Effector memory CD4-positive, alpha-beta T cell (primary cell): Measurements from ENCODE around the gene ATXN1.

Source experiments
- DNase-seq, 3 donors: peaks; one replicate each; pipeline ENCODE4 v3.0.0-alpha.2; 2020
- H3K27ac ChIP-seq: 2 replicates; pipeline ENCODE4 v1.7.0; 2013; ENCODE audit warnings: mild to moderate bottlenecking, low read length, moderate library complexity; ENCODE audit not compliant: insufficient read depth, poor library complexity, severe bottlenecking
- H3K27me3 ChIP-seq: replicated peaks from 2 replicates; pipeline ENCODE4 v1.7.0; 2013; ENCODE audit warnings: mild to moderate bottlenecking, low read length; ENCODE audit not compliant: insufficient read depth, control insufficient read depth, poor library complexity, severe bottlenecking
- H3K36me3 ChIP-seq: 2 replicates; pipeline ENCODE4 v1.7.0; 2013; ENCODE audit warnings: mild to moderate bottlenecking, low read length, moderate library complexity; ENCODE audit not compliant: control insufficient read depth, insufficient read depth
- H3K4me1 ChIP-seq: 2 replicates; pipeline ENCODE4 v1.7.0; 2013; ENCODE audit warnings: low read length, mild to moderate bottlenecking; ENCODE audit not compliant: control insufficient read depth, insufficient read depth, poor library complexity, severe bottlenecking
- H3K4me3 ChIP-seq: 2 replicates; pipeline ENCODE4 v1.7.0; 2013; ENCODE audit warnings: low read length, low read depth, mild to moderate bottlenecking; ENCODE audit not compliant: insufficient read depth, poor library complexity, severe bottlenecking
- H3K9me3 ChIP-seq: 2 replicates; pipeline ENCODE4 v1.7.0; 2013; ENCODE audit warnings: mild to moderate bottlenecking, low read length, moderate library complexity; ENCODE audit not compliant: control insufficient read depth

ATXN1 gene

DNA sequence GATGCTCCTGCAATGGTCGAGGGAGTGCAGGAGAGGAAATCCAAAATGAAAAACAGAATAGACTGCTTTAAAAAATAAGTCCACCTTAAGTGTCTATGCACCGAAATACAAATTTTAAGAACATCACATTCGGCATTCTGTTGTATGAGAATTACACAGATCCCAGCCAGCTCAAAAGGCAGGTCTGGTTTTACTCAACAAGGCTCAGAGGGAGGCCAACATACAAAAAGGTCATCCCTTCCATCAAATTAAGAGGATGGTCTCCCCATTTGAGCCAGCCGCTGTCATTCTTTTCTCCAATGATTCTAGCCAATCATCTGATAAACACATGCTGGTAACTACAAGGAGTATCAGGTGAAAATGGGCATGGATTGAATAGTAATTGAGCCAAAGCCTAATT lies 7.9 kb downstream of the ATXN1 start:
- DNase-seq, result no peak
- Histone ChIP-seq H3K4me3 (no peak overlapping the region), H3K27ac (no peak overlapping the region), H3K4me1 (peaks cover under 1% of the 10 kb centered on the region), H3K9me3 (no peaks in the 10 kb centered on the region), H3K36me3 (peaks cover 20% of the 10 kb centered on the region), H3K27me3 (no peaks in the 10 kb centered on the region)

DNA sequence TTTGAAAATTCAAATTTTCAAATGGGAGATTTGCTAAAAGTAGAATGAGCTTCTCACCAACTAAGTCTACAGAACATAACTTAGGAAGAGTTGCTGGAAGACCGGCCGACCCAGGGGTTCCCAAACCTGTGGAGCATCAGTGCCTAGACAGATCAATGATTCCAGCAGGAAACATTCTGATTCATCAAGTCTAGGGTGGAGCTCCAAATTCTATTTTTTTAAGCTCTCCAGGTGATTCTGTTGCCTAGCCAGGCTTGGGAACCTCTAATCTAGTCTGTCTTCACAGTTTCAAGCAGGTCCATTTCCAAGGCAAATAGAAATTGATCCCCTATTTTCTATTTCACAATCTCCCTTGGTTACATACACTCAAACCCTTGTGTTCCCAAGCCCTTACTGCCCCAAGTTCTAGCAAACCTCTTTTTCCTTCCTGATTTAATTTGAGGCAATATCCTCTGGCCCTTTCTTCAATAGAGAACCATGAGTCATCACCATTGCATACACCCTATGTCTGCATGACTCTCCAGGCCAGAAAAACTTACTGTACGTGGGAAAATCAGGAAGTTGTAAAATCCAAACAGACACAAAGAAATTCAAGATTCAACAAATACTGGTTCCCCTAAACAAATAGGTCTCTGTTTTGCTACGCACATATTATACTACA lies 8.9 kb downstream of the ATXN1 start:
- no peaks in the 10 kb centered on the region for H3K27me3 ChIP-seq
- no peak overlapping the region for H3K27ac ChIP-seq
- no peaks in the 10 kb centered on the region for H3K9me3 ChIP-seq
- peaks cover 20% of the 10 kb centered on the region for H3K36me3 ChIP-seq
- no peaks in the 10 kb centered on the region for H3K4me1 ChIP-seq
- no peak for DNase-seq
- H3K4me3 ChIP-seq, result no peak overlapping the region

DNA sequence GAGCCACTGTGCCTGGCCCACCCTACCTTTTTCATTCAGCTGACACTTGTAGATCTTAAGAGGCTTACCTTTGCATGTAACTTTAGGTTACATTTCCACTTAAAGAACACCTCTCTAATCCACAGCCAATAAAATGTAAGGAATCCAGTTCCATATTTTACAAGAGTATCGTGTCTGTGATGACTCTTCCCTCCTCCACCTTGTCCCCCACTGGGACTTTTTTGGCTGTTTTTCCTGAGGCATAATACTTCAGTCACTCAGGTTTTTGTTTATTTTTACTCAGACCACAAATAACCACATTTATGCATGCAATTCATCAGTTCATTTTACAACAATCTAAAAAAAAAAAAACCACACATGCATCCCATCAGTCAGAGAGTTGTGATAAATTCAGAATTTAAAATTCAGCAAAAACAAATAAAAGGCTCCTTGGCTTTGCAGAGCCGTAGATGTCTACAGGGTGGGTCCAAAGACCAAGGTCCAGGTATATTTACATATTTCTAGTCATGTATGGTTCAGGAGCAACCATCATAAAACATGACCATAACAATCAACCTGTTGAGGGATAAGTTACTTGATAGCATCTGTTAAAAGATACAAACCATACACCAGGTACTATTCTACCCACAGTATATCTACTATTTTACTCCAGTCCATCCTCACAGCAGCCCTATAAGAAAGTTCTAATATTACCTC lies 9.9 kb downstream of the ATXN1 start:
- H3K27ac ChIP-seq, result no peak overlapping the region
- no peaks in the 10 kb centered on the region for H3K9me3 ChIP-seq
- H3K27me3 ChIP-seq, result no peaks in the 10 kb centered on the region
- H3K4me3 ChIP-seq, result no peak overlapping the region
- no peaks in the 10 kb centered on the region for H3K4me1 ChIP-seq
- H3K36me3 ChIP-seq, result peaks cover 20% of the 10 kb centered on the region
- no peak for DNase-seq

DNA sequence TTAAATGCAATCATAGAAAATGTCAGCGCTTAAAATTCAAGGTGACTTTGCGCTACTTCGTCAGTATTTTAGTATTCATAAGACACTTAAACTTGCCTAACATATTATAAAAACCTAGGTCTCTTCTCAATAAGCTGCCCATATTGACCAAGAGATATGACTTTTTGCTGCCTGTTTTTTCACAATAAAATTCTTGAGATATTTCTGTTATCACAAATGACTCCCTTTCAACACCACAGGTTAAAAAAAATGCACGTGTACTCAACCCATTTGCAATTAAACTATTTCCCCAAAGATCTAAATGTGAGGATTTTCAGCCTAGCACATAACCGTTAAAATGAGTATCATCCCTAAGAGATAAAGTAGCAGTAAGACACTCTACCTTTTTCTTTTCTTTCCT lies 10.7 kb downstream of the ATXN1 start:
- no peaks in the 10 kb centered on the region for H3K4me1 ChIP-seq
- no peaks in the 10 kb centered on the region for H3K27me3 ChIP-seq
- peaks cover 20% of the 10 kb centered on the region for H3K36me3 ChIP-seq
- no peak overlapping the region for H3K27ac ChIP-seq
- no peak for DNase-seq
- no peaks in the 10 kb centered on the region for H3K9me3 ChIP-seq
- H3K4me3 ChIP-seq, result no peak overlapping the region

DNA sequence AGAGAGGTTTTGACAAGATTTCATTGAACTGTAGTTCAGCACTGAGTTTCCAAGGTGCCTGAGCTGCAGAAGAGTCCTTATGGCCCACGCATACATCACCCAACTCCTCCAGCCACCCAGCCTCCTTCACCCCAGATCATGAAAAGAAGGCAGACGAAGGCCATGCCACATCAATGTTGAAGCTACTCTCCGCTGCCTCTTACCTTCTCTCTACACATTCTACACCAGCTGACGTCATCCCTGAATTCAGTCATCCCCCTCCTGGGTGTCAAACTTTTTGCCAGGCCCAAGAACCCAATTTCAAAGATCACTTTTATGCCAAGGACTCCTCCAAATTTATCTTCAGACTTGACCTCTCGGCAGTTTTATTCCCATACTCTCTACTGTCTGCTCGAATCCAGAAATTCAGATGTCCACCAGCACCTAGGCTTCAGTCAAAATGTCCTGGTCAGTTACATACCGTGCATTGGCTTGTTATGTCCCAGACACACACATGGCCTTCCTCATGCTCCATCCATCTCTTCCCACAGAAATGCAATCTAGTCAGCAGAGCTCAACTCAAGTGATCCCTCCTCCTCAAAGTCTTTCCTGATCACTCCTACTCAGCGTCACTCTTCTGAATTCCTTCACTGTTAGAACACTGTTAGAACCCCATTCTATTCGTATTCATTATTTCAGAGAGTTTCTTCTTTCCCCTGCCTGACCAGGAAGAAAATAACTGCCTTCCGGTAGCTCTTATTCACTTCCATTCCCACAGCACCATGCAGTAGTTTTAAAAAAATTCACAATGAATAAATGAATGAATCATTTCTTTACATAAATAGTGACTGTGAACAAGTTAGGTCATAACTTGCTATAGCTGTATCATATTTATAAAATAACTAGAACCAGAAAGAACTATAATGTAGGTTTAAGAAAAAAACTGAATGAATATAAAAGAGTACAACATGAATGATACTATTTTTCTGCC lies 11.5 kb downstream of the ATXN1 start:
- H3K36me3 ChIP-seq, result peaks cover 18% of the 10 kb centered on the region
- no peaks in the 10 kb centered on the region for H3K4me1 ChIP-seq
- no peak overlapping the region for H3K27ac ChIP-seq
- no peaks in the 10 kb centered on the region for H3K9me3 ChIP-seq
- no peak overlapping the region for H3K4me3 ChIP-seq
- no peaks in the 10 kb centered on the region for H3K27me3 ChIP-seq
- no peak for DNase-seq

DNA sequence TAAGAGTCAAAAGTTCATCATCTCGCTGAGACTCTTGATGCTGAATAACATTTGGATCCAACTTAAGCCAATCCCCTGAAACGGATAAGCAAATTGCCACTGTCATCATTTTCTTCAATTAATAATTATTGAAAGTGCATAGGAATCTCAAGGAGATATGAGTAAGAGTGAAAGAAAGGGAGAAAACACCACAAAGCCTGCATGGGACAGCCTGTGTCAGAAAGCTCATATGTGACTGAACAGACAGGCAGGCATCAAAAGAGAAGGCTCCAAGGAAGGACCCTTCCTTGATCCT lies 13.3 kb downstream of the ATXN1 start:
- Histone ChIP-seq H3K27ac (no peak overlapping the region), H3K4me1 (no peaks in the 10 kb centered on the region), H3K4me3 (no peak overlapping the region), H3K27me3 (no peaks in the 10 kb centered on the region), H3K9me3 (no peaks in the 10 kb centered on the region), H3K36me3 (peaks cover 12% of the 10 kb centered on the region)
- DNase-seq, result no peak

DNA sequence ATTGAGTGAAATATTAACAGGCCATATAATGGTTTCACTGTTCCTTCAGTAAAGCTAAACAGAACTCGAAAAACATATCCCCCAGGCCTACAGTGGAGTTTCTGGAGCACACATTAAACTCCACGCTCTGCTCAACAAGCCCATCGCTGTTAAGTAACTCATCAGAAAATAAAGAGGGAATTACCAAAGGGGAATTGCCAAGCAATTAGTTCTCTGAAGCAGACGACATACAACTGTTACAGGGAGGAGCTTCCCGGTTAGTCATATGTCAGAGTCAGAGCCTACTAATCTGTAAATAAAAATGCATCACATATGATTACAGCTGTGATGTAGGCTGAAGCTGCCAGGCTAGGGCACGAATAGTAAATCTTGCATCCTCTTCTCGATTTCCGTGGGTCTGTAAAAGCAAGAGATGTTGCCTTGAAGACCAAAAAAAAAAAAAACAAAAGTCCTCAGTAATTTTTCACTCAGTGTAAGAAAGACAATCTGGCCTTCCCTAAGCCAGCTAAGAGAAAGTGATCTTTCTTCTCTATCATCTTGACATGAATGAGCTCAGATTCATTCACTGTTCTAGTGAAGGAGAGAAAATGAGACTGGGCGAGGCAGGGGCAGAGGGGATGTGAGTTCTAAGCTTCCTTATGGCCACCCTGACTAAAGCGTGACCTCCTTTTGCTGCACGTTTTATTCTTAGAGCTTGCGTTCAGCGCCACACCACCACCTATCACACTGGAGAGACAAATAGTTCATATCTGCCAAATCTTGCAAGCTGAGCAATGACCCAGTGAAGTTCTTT lies 13.8 kb downstream of the ATXN1 start:
- Histone ChIP-seq H3K4me3 (no peak overlapping the region), H3K4me1 (no peaks in the 10 kb centered on the region), H3K27ac (no peak overlapping the region)

DNA sequence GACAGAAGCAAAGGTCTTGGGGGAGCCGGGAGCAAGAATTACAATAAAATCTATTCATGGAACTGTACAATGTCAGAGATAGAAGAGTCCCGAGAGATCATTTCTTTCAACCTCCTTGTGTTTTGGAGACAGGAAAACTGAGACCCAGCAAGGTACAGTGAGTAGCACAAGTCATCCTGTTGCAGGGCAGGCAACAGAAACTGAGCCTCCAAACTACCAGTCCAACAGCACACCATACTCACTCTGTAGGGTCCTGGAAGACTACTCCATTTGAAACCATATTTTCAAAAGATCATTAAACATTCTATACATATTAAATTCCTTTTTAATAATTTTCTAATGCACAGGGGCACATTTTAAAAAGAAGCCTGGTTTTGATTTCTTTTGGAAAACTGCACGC lies 14.4 kb downstream of the ATXN1 start:
- Histone ChIP-seq H3K27me3 (no peaks in the 10 kb centered on the region), H3K9me3 (no peaks in the 10 kb centered on the region), H3K4me3 (no peak overlapping the region), H3K4me1 (no peaks in the 10 kb centered on the region), H3K36me3 (peaks cover 6% of the 10 kb centered on the region), H3K27ac (no peak overlapping the region)
- no peak for DNase-seq

More for the DNA sequence above, 13.8 kb downstream of the ATXN1 start:
- Histone ChIP-seq H3K36me3 (peaks cover 8% of the 10 kb centered on the region), H3K27me3 (no peaks in the 10 kb centered on the region), H3K9me3 (no peaks in the 10 kb centered on the region)
- DNase-seq, result no peak

DNA sequence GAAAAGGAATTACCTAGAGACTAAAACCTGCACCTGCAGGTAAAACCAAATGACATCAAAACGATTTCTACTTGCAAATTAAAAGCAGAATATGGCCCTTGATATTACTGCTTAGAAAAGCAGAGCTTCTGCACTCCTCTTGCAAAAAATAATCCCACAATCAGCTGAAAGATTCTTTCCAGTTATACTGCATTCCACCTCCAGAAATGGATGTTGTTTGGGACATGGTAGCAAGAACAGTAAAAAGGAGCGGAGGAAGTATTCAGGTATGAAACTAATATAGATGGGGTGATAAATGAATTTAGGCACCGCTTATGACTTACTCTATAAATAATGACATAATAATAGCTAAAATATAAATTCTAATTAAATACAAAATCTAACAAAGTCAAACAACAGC lies 14.9 kb downstream of the ATXN1 start:
- no peaks in the 10 kb centered on the region for H3K9me3 ChIP-seq
- peaks cover 6% of the 10 kb centered on the region for H3K36me3 ChIP-seq
- H3K27ac ChIP-seq, result no peak overlapping the region
- H3K27me3 ChIP-seq, result no peaks in the 10 kb centered on the region
- DNase-seq, result no peak
- H3K4me3 ChIP-seq, result no peak overlapping the region
- H3K4me1 ChIP-seq, result no peaks in the 10 kb centered on the region
